Neural cell (in vitro differentiated cells): ENCODE measurements around the gene USP7. TPM values are rescaled to one million over a fixed set of nuclear protein-coding genes. Genes with fewer than 3 reads are reported as not detected.

ENCODE experiments used
- H2AFZ ChIP-seq: fragments of 200-600, 300-800 bp; sonication (generic), shearing (Covaris generic); 2 replicates; pipeline ENCODE4 v1.6.0; 2014; ENCODE audit warnings: low read depth, mild to moderate bottlenecking, antibody characterized with exemption, low read length, moderate library complexity
- H3F3A ChIP-seq: fragments of 200-600 bp; shearing (Covaris generic); 2 replicates; pipeline ENCODE4 v1.6.1; 2016; ENCODE audit warnings: mild to moderate bottlenecking, moderate library complexity, mixed read lengths, antibody characterized with exemption, low read length; ENCODE audit not compliant: insufficient read depth, poor library complexity, severe bottlenecking
- H3K27ac ChIP-seq: fragments of 200-600, 300-800 bp; sonication (generic), shearing (Covaris generic); 2 replicates; pipeline ENCODE4 v1.5.1; 2014; ENCODE audit warnings: mild to moderate bottlenecking, low read length, moderate library complexity
- H3K27me3 ChIP-seq: fragments of 300-800, 200-600 bp; sonication (generic), shearing (Covaris generic); 2 replicates; pipeline ENCODE4 v1.6.0; 2014; ENCODE audit warnings: mild to moderate bottlenecking, low read depth, low read length, moderate library complexity; ENCODE audit not compliant: insufficient read depth
- H3K36me3 ChIP-seq: fragments of 300-800, 200-600 bp; sonication (generic), shearing (Covaris generic); 2 replicates; pipeline ENCODE4 v1.5.1; 2014; ENCODE audit warnings: mild to moderate bottlenecking, antibody characterized with exemption, low read length, moderate library complexity; ENCODE audit not compliant: insufficient read depth
- H3K4me2 ChIP-seq: fragments of 300-800, 200-600 bp; sonication (generic), shearing (Covaris generic); 2 replicates; pipeline ENCODE4 v1.6.0; 2014; ENCODE audit warnings: mild to moderate bottlenecking, low read length
- H3K4me3 ChIP-seq: fragments of 300-800, 200-600 bp; sonication (generic), shearing (Covaris generic); 2 replicates; pipeline ENCODE4 v1.5.1; 2014; ENCODE audit warnings: mild to moderate bottlenecking, low read length, moderate library complexity
- H3K79me2 ChIP-seq: fragments of 200-600 bp; shearing (Covaris generic); replicated peaks from 2 replicates; pipeline ENCODE4 v1.6.0; 2014; ENCODE audit warnings: mild to moderate bottlenecking, low read length, moderate library complexity; ENCODE audit not compliant: insufficient read depth
- H3K9ac ChIP-seq: fragments of 300-800, 200-600 bp; sonication (generic), shearing (Covaris generic); 2 replicates; pipeline ENCODE4 v1.6.1; 2016; ENCODE audit warnings: mild to moderate bottlenecking, low read length, mixed read lengths
- H3K9me2 ChIP-seq: fragments of 200-600 bp; shearing (Covaris generic); 2 replicates; pipeline ENCODE4 v1.6.1; 2016; ENCODE audit warnings: mild to moderate bottlenecking, low read length, mixed read lengths; ENCODE audit not compliant: insufficient read depth
- H3K9me3 ChIP-seq: fragments of 200-600, 300-800 bp; sonication (generic), shearing (Covaris generic); 2 replicates; pipeline ENCODE4 v1.6.1; 2016; ENCODE audit warnings: mild to moderate bottlenecking, mixed run types, low read length, moderate library complexity, mixed read lengths
- H4K20me1 ChIP-seq: fragments of 200-600 bp; shearing (Covaris generic); 2 replicates; pipeline ENCODE4 v1.6.1; 2016; ENCODE audit warnings: mild to moderate bottlenecking, mixed run types; ENCODE audit not compliant: insufficient read depth
- CTCF ChIP-seq: fragments of 450-650 bp; IDR thresholded peaks from 2 replicates; pipeline ENCODE4 v1.5.1; 2014; ENCODE audit warnings: antibody characterized with exemption, mild to moderate bottlenecking, moderate library complexity; ENCODE audit not compliant: poor library complexity, severe bottlenecking
- EP300 ChIP-seq: fragments of 450-650 bp; conservative IDR thresholded peaks from 2 replicates; pipeline ENCODE4 v1.6.1; 2014; ENCODE audit warnings: antibody characterized with exemption, mild to moderate bottlenecking, moderate library complexity; ENCODE audit not compliant: poor library complexity, severe bottlenecking
- EZH2 ChIP-seq: fragments of 200-600, 300-800 bp; shearing (Covaris generic), sonication (generic); IDR thresholded peaks from 2 replicates; pipeline ENCODE4 v1.6.1; 2014; ENCODE audit warnings: antibody characterized with exemption, low read length, borderline replicate concordance, mild to moderate bottlenecking; ENCODE audit not compliant: insufficient read depth, poor library complexity, severe bottlenecking
- MXI1 ChIP-seq: fragments of 450-650 bp; conservative IDR thresholded peaks from 2 replicates; pipeline ENCODE4 v1.6.1; 2014; ENCODE audit warnings: antibody characterized with exemption, mild to moderate bottlenecking; ENCODE audit not compliant: poor library complexity, severe bottlenecking
- POLR2AphosphoS5 ChIP-seq: IDR thresholded peaks from 2 replicates; pipeline ENCODE4 v1.6.1; 2012
- RAD21 ChIP-seq: fragments of 450-650 bp; conservative IDR thresholded peaks from 2 replicates; pipeline ENCODE4 v1.6.1; 2014; ENCODE audit warnings: antibody characterized with exemption, mild to moderate bottlenecking, moderate library complexity
- REST ChIP-seq: IDR thresholded peaks from 2 replicates; pipeline ENCODE4 v1.6.1; 2012; ENCODE audit warnings: borderline replicate concordance
- SMC3 ChIP-seq: fragments of 450-650 bp; conservative IDR thresholded peaks from 2 replicates; pipeline ENCODE4 v1.6.1; 2014; ENCODE audit warnings: antibody characterized with exemption, mild to moderate bottlenecking, moderate library complexity; ENCODE audit not compliant: poor library complexity
- TAF1 ChIP-seq: IDR thresholded peaks from 2 replicates; pipeline ENCODE4 v1.6.1; 2012; ENCODE audit warnings: low read depth
- polyA plus RNA-seq: library from polyadenylated mRNA; depleted of rRNA; stranded (reverse); fragments of >200 nt; gene quantifications from 2 replicates; pipeline ENCODE4 v1.2.3, GENCODE V29; 2014

Gene USP7
- polyA plus RNA-seq, 1 donor from 2014 or later: 52.5 TPM

- no peaks in the 10 kb centered on the region for H3K36me3 ChIP-seq
- H3K9me2 ChIP-seq: no peaks in the 10 kb centered on the region
- H3F3A ChIP-seq: no peaks in the 10 kb centered on the region
- H3K9me3 ChIP-seq: no peaks in the 10 kb centered on the region
- no peaks in the 10 kb centered on the region for H3K27me3 ChIP-seq
- H3K79me2 ChIP-seq: no peaks in the 10 kb centered on the region
- no peak overlapping the region for H3K27ac ChIP-seq
- H3K4me3 ChIP-seq: no peak overlapping the region
- no peak overlapping the region for H2AFZ ChIP-seq
- TF ChIP-seq TAF1 (no peak), MXI1 (no peak), SMC3 (no peak), RAD21 (no peak), CTCF (no peak), EP300 (no peak), POLR2AphosphoS5 (no peak), REST (no peak), EZH2 (no peak)
- no peaks in the 10 kb centered on the region for H4K20me1 ChIP-seq
- H3K4me2 ChIP-seq: no peak overlapping the region
- no peak overlapping the region for H3K9ac ChIP-seq
Observed at GRCh38 chr16:8903004-8903403, 60.7 kb downstream of the USP7 start.

GRCh38 chr16:8901320-8901861 lies 62.3 kb downstream of the USP7 start:
- no peak overlapping the region for H2AFZ ChIP-seq
- no peak overlapping the region for H3K9ac ChIP-seq
- no peak for TF ChIP-seq EZH2
- TF ChIP-seq CTCF: no peak
- no peak for TF ChIP-seq TAF1
- no peak for TF ChIP-seq SMC3
- no peak for TF ChIP-seq MXI1
- no peak for TF ChIP-seq EP300
- TF ChIP-seq RAD21: no peak
- no peak for TF ChIP-seq REST
- no peak for TF ChIP-seq POLR2AphosphoS5
- peaks cover 5% of the 10 kb centered on the region for H3K36me3 ChIP-seq
- H3F3A ChIP-seq: no peaks in the 10 kb centered on the region
- H4K20me1 ChIP-seq: no peaks in the 10 kb centered on the region
- no peak overlapping the region for H3K4me2 ChIP-seq
- H3K79me2 ChIP-seq: no peaks in the 10 kb centered on the region
- H3K9me3 ChIP-seq: no peaks in the 10 kb centered on the region
- no peaks in the 10 kb centered on the region for H3K27me3 ChIP-seq
- no peak overlapping the region for H3K27ac ChIP-seq
- H3K4me3 ChIP-seq: no peak overlapping the region
- H3K9me2 ChIP-seq: no peaks in the 10 kb centered on the region
